Natural killer cell (primary cell): Measurements from ENCODE around the gene FAF2. TPM values are rescaled to one million over a fixed set of nuclear protein-coding genes. Genes with fewer than 3 reads are reported as not detected.
A peak's percentile ranks its signal among the peaks of the same experiment; 100 is the strongest.

Source experiments
- ATAC-seq, 3 donors: fragments of 150-1000 bp in 2 of 3; fragments of 200-7000 bp in 1 of 3; cut with Tn5 transposase; 1 replicate in 1 of 3; 2 replicates in 2 of 3; pipeline ENCODE4 v1.10.0; 2021; ENCODE audit warnings: mild to moderate bottlenecking in 2 of 3, moderate library complexity in 2 of 3
- DNase-seq, 2 donors: peaks; one replicate each; pipeline versions ENCODE4 v3.0.0 to v3.0.0-alpha.2; 2013 to 2021; ENCODE audit warnings: mixed read lengths in 1 of 2
- H3K27ac ChIP-seq: one replicate; pipeline ENCODE4 v1.5.1; 2013; ENCODE audit warnings: mild to moderate bottlenecking, low read length
- H3K27me3 ChIP-seq: one replicate; pipeline ENCODE4 v1.6.1; 2013; ENCODE audit warnings: low read length; ENCODE audit not compliant: control insufficient read depth, insufficient read depth
- H3K36me3 ChIP-seq: one replicate; pipeline ENCODE4 v1.6.1; 2013; ENCODE audit warnings: low read length; ENCODE audit not compliant: control insufficient read depth, insufficient read depth
- H3K4me1 ChIP-seq: one replicate; pipeline ENCODE4 v1.6.1; 2013; ENCODE audit warnings: low read length; ENCODE audit not compliant: control insufficient read depth, insufficient read depth
- H3K4me3 ChIP-seq: one replicate; pipeline ENCODE4 v1.5.1; 2013; ENCODE audit warnings: low read length
- H3K9me3 ChIP-seq: one replicate; pipeline ENCODE4 v1.6.1; 2013; ENCODE audit warnings: low read length; ENCODE audit not compliant: control insufficient read depth, insufficient read depth
- H3K27ac Mint-ChIP-seq, 2 donors: one replicate each; pipeline ENCODE4 v1.8.0; 2022; ENCODE audit warnings: mild to moderate bottlenecking in 2 of 2, mixed read lengths in 2 of 2, moderate library complexity in 1 of 2
- H3K27me3 Mint-ChIP-seq, 2 donors: one replicate each; pipeline ENCODE4 v1.8.0; 2022; ENCODE audit warnings: low read depth in 2 of 2, mixed read lengths in 2 of 2
- H3K36me3 Mint-ChIP-seq: one replicate; pipeline ENCODE4 v1.8.0; 2022; ENCODE audit warnings: mixed read lengths
- H3K4me1 Mint-ChIP-seq, 2 donors: one replicate each; pipeline ENCODE4 v1.8.0; 2022; ENCODE audit warnings: mixed read lengths in 2 of 2
- H3K4me3 Mint-ChIP-seq: one replicate; pipeline ENCODE4 v1.8.0; 2022; ENCODE audit warnings: mild to moderate bottlenecking, moderate library complexity, mixed read lengths
- H3K9me3 Mint-ChIP-seq, 2 donors: one replicate each; pipeline ENCODE4 v1.8.0; 2022; ENCODE audit warnings: mixed read lengths in 2 of 2
- CTCF ChIP-seq: fragments of 200-600 bp; IDR thresholded peaks from one replicate; pipeline ENCODE4 v1.8.0; 2022; ENCODE audit warnings: antibody characterized with exemption
- WGBS: methylation state at CpG from one replicate; pipeline ENCODE4 v1.1.7; 2013; ENCODE audit warnings: missing lambda C conversion rate; ENCODE audit not compliant: insufficient coverage; 5-methylcytosine and 5-hydroxymethylcytosine counted together
- intact Hi-C: fragments of 100-400 bp; cut with micrococcal nuclease; formaldehyde crosslinking; loops from one replicate; pipeline ENCODE4 v1.14.2; 2022
- total RNA-seq, 4 donors: library from RNA; stranded (reverse); fragments of 120-200 nt in 1 of 4; gene quantifications; one replicate each; pipeline versions ENCODE4 v1.2.3 to v1.2.4, GENCODE V29; 2013 to 2022

FAF2 gene
- total RNA-seq, 3 donors from 2014 or later (not counting 1 experiment from before 2014, with no cell fraction given), result 32.1 to 32.5 (median 32.1) TPM

- H3K9me3 Mint-ChIP-seq, result no peaks in the 10 kb centered on the region
- Histone ChIP-seq H3K27me3 (no peaks in the 10 kb centered on the region), H3K9me3 (no peaks in the 10 kb centered on the region), H3K27ac (no peak overlapping the region), H3K4me1 (no peaks in the 10 kb centered on the region), H3K36me3 (no peaks in the 10 kb centered on the region), H3K4me3 (no peak overlapping the region)
- peaks cover 4 to 10% of the 10 kb centered on the region in 2 donors for H3K4me1 Mint-ChIP-seq
- ATAC-seq (peak in 1 of 3 donors; percentile 35), DNase-seq (peak in 1 of 2 donors; percentile 14)
- peaks cover 4 to 8% of the 10 kb centered on the region in 2 donors for H3K27me3 Mint-ChIP-seq
- intact Hi-C loops, result no loop called here
- no peaks in the 10 kb centered on the region for H3K36me3 Mint-ChIP-seq
- H3K27ac Mint-ChIP-seq, result no peak overlapping the region
- 81% methylated on average over 4 of the region's 4 CpGs for WGBS
- no peak for TF ChIP-seq CTCF
- H3K4me3 Mint-ChIP-seq, result no peak overlapping the region
Observed at GRCh38 chr5:176429972-176430371, 18.2 kb upstream of the FAF2 start.

GRCh38 chr5:176432707-176433106 lies 15.5 kb upstream of the FAF2 start:
- Histone ChIP-seq H3K36me3 (no peaks in the 10 kb centered on the region), H3K27ac (no peak overlapping the region), H3K9me3 (no peaks in the 10 kb centered on the region), H3K4me3 (no peak overlapping the region), H3K27me3 (no peaks in the 10 kb centered on the region), H3K4me1 (no peaks in the 10 kb centered on the region)
- Mint-ChIP-seq H3K27ac (no peak overlapping the region), H3K36me3 (no peaks in the 10 kb centered on the region), H3K4me1 (peaks cover 13 to 19% of the 10 kb centered on the region in 2 donors), H3K4me3 (no peak overlapping the region), H3K9me3 (no peaks in the 10 kb centered on the region), H3K27me3 (peaks cover 4 to 14% of the 10 kb centered on the region in 2 donors)
- TF ChIP-seq CTCF, result no peak
- DNase-seq, result no peak
- ATAC-seq, result no peak
- WGBS, result 93% methylated on average over 5 of the region's 5 CpGs
- intact Hi-C loops, result no loop called here

- WGBS, result 3% methylated on average over 4 of the region's 5 CpGs
- Histone ChIP-seq H3K9me3 (no peaks in the 10 kb centered on the region), H3K4me3 (no peak overlapping the region), H3K4me1 (no peaks in the 10 kb centered on the region), H3K27me3 (no peaks in the 10 kb centered on the region), H3K27ac (no peak overlapping the region), H3K36me3 (no peaks in the 10 kb centered on the region)
- no peaks in the 10 kb centered on the region for H3K9me3 Mint-ChIP-seq
- peaks cover 4 to 20% of the 10 kb centered on the region in 2 donors for H3K27me3 Mint-ChIP-seq
- intact Hi-C loops, result no loop called here
- peak overlapping the region; percentile 69 for H3K4me3 Mint-ChIP-seq
- H3K36me3 Mint-ChIP-seq, result no peaks in the 10 kb centered on the region
- TF ChIP-seq CTCF, result no peak
- ATAC-seq, result peak in 2 of 3 donors; percentile 18 to 45
- peaks cover 9 to 10% of the 10 kb centered on the region in 2 donors for H3K4me1 Mint-ChIP-seq
- peak overlapping the region in 1 of 2 donors; percentile 35 for H3K27ac Mint-ChIP-seq
- peak in 1 of 2 donors; percentile 31 for DNase-seq
Observed at GRCh38 chr5:176436656-176437055, 11.5 kb upstream of the FAF2 start.
